Stimulated activated CD4-positive, alpha-beta T cell treated with anti-CD3 and anti-CD28 coated beads, Interleukin-15, amount 100 ng/mL, for 1 hour (primary cell): ENCODE data around the gene UCMA.

ENCODE experiments used
- DNase-seq, 2 donors: peaks; one replicate each; pipeline ENCODE4 v3.0.0-alpha.2; 2020; ENCODE audit warnings: low read depth in 1 of 2, low spot score in 1 of 2

UCMA gene

DNA sequence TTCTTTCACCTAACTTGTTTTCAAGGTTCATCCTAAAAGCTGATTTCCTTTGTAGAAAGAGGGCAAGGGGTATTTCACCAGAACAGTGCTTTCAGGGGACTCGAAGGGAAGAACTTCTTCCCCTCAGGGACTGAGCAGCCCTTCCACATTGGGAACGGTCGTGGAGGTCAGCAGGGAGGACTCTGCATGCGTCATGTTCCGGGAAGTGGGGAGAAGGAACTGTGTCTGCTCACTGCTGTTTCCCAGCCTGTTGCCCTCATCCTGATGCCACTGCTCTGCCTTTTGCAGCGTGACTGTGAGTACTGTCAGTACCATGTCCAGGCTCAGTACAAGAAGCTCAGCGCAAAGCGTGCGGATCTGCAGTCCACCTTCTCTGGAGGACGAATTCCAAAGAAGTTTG lies 45.6 kb downstream of the UCMA start:
- DNase-seq = no peak

DNA sequence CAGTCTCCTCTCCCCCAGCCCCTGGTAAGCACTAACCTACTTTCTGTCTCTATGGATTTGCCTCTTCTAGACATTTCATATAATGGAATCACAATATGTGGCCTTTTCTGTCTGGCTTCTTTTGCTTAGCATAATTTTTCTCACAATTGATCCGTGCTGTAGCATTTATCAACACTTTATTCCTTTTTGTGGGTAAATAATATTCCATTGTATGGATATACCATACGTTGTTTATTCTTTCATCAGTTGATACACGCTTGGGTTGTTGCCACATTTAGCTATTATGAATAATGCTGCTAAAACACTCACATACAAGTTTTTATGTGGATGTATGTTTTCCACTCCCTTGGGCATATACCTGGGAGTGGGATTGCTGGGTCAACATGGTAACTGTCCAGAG lies 47.0 kb downstream of the UCMA start:
- DNase-seq = no peak

DNA sequence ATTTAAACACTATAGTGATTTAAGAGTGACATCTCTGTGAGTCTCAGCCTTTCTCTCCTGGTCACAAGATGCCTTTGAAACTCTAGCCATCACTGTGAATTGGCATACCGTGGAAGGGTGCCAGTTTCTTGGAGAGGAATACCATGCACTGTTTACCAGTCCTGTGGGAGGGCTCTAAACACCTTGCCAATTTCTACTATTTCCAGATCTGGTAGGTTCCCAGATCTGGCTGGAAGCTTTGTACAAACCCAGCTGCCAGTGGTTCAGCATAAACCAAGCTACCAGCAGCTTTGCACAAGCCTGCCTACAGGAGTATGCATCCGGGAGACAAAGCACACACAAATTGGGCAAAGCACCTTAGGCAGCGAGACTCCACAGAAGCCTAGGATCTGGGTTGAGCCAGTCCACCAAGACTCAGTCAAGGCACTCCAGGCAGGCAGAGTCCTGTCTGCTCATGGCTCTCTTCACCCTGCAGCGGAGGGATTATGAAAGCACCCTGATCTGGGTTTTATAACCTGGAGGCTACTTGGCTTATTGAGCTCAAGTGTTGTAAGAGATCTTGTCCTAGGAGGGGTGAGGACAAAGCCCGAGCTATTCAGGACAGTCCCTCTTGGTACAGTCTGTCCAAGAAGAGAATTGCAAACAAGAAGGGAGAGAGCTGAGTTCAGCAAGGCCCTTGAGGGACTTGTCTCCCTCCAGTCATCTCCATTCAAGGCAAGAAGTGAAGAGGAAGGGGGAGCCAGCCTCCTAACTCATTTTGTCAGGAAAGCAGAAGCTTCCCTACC lies 49.3 kb downstream of the UCMA start:
- DNase-seq = no peak

DNA sequence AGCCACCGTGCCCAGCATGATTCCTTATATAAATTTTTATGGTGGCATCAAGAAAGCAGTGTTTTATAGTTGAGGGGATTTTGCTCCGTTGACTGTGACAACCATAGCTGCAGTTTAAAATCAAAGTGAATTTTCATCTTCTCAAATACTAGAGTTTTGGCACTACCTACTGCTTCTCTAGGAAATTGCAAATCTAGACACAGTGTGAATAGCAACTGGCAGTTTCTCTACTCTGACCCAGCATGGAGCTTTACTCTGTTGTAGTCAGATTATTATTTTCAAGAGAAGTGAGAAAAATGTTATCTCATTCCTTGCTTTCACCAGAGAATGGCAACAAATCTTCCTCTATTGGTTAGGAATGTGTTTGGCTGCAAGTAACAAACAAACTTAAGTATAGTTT lies 49.9 kb downstream of the UCMA start:
- DNase-seq = no peak

DNA sequence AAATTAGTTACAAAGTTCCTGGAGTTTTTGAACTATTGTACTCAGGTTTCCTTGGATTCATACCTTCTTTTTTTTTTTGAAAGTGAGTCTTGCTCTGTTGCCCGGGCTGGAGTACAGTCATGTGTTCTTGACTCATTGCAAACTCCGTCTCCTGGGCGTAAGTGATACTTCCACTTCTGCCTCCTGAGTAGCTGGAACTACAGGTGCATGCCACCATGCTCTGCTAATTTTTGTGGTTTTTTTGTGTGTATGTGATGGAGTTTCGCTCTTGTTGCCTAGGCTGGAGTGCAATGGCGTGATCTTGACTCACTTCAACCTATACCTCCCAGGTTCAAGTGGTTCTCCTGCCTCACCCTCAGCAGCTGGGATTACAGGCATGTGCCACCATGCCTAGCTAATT lies 50.5 kb downstream of the UCMA start:
- no peak for DNase-seq

DNA sequence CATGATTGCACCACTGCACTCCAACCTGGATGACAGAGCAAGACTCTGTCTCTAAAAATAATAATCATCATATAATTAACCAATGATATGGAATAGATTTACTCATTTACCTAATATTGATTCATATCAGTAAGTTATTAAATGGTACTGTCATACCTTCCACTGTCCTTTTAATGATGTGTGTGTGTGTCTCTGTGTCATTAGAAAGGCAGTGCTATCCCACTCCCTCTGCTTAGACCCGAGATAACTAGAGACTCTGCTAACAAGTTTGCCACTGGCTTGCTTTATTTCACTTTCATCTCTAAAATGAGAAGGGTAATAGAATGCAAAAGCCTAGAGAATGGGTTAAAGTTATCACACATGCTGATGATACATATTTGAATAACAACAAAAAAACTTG lies 51.8 kb downstream of the UCMA start:
- DNase-seq = no peak

DNA sequence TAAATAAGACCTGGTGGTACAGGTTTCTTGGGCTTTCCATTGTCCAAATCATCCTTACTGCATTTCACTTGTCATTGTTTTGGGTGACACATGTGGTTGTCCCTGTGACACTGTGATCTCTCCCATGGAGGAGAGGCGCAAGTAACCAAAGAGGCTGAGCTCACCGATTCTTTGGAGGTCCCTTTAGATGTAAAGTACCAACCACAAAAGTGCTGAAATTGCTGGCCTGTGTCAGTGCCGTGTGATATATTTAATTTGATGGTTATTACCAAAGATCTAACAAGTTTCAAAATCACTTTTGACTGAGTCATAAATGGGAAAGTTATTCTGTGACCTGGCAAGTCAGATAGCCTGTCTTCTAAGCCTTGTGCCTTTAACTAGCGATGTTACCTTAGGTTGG lies 53.4 kb downstream of the UCMA start:
- DNase-seq = no peak

DNA sequence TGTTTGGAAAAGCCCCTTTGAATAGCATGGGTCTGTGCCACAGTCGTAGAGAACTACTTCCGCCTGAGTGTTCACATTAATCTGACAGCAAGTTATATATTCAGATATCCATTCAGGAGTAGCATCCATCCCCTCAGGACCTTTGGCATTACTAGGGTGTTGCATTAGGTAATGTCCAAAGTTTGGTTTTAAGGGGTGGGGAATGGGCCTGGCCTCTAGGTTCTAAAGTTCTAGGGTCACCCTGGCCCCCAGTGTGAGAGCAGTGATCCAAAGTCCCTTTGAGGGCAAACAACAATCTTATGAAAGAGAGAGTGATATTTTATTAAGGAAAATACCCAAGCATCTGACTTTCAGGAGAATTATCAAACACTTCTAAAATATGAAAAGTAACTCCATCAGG lies 60.6 kb downstream of the UCMA start:
- no peak for DNase-seq
